Esophagus squamous epithelium (tissue), 5 donors: ENCODE measurements around the gene KCNN3. TPM values are rescaled to one million over a fixed set of nuclear protein-coding genes. Genes with fewer than 3 reads are reported as not detected.

Experiments used
- DNase-seq: peaks from one replicate; lab custom pipeline; 2025; lab: John Stamatoyannopoulos, UW
- H3K27ac ChIP-seq, 4 donors: fragments of 200-600 bp; sonication (generic); one replicate each; pipeline ENCODE4 v1.5.1; 2016 to 2019; ENCODE audit warnings: mild to moderate bottlenecking in 1 of 4
- H3K27me3 ChIP-seq, 4 donors: fragments of 200-600 bp; sonication (generic); 1 replicate in 3 of 4; 2 replicates in 1 of 4; pipeline versions ENCODE4 v1.5.1 to v1.6.0; 2017 to 2021; ENCODE audit warnings: antibody characterized with exemption in 1 of 4
- H3K36me3 ChIP-seq, 3 donors: fragments of 200-600 bp; sonication (generic); one replicate each; pipeline ENCODE4 v1.5.1; 2016 to 2019
- H3K4me1 ChIP-seq, 3 donors: fragments of 200-600 bp; sonication (generic); one replicate each; pipeline ENCODE4 v1.5.1; 2017 to 2019
- H3K4me3 ChIP-seq, 4 donors: fragments of 200-600 bp; sonication (generic); 1 replicate in 3 of 4; 2 replicates in 1 of 4; pipeline ENCODE4 v1.5.1; 2016 to 2019; ENCODE audit warnings: mild to moderate bottlenecking in 2 of 4, moderate library complexity in 1 of 4
- H3K9me3 ChIP-seq, 3 donors: fragments of 200-600 bp; sonication (generic); one replicate each; pipeline ENCODE4 v1.5.1; 2016 to 2019
- CTCF ChIP-seq, 6 experiments: fragments of 450-650 bp in 4 of 6; fragments of 200-600 bp in 2 of 6; sonication (generic) in 2 of 6; IDR thresholded peaks; one replicate each; pipeline ENCODE4 v1.5.1; 2016 to 2019; ENCODE audit warnings: antibody characterized with exemption in 6 of 6, mild to moderate bottlenecking in 4 of 6, moderate library complexity in 4 of 6
- POLR2A ChIP-seq, 4 donors: fragments of 450-650 bp; IDR thresholded peaks; one replicate each; pipeline ENCODE4 v1.6.1; 2017; ENCODE audit warnings: antibody characterized with exemption in 4 of 4, mild to moderate bottlenecking in 4 of 4, moderate library complexity in 3 of 4
- WGBS, 2 donors: methylation state at CpG; one replicate each; pipeline ENCODE4 v1.1.5; 2018; 5-methylcytosine and 5-hydroxymethylcytosine counted together
- intact Hi-C: fragments of 100-400 bp; cut with DNase I; formaldehyde crosslinking; loops from one replicate; pipeline ENCODE4 v1.15.0; 2022
- total RNA-seq, 4 donors: library from RNA; depleted of rRNA; stranded (reverse); fragments of >200 nt; gene quantifications; one replicate each; pipeline ENCODE4 v1.1.0, GENCODE V29; 2016
- donor health status: DM: yes; HTN: yes; CAD: no.

The KCNN3 gene
- total RNA-seq, 4 donors from 2014 or later, result 0.08 to 1.7 (median 0.50) TPM

DNA sequence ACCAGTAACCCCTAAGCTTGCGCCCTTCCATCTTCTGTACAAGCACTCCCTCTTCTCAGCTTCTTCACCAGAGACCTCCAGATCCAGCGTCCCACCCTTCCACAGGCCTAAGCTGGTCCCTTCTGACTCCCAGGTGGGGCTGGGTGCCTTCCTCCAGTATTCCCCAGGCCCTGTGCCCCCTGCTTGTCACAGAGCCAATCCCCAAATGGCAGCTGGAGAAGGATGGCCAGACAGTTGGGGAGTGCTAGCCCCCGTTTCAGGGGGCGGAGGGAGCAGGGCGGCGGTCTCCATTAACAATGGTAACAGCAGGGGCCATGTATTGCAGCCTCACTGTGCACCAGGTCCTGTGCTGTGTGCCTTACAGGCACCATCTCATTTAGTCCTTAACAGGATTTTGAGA is 85.7 kb downstream of the KCNN3 start:
- H3K4me1 ChIP-seq, result peaks cover 0 to 16% (median 0%) of the 10 kb centered on the region in 3 donors
- H3K9me3 ChIP-seq, result no peaks in the 10 kb centered on the region
- no peak for TF ChIP-seq CTCF (IDR thresholded peaks at IDR 0.05)
- no peak for TF ChIP-seq POLR2A (IDR thresholded peaks at IDR 0.05)
- 87 to 100% methylated on average over 2 to 6 of the region's 6 CpGs for WGBS, 2 donors
- DNase-seq, result no peak
- H3K36me3 ChIP-seq, result no peaks in the 10 kb centered on the region
- peak overlapping the region in 2 of 4 donors; percentile 29 to 49 for H3K27ac ChIP-seq
- H3K27me3 ChIP-seq, result no peaks in the 10 kb centered on the region
- intact Hi-C loops, result no loop called here
- H3K4me3 ChIP-seq, result no peak overlapping the region

- Histone ChIP-seq H3K4me3 (no peak overlapping the region), H3K27ac (peak overlapping the region in 2 of 4 donors; percentile 29 to 49), H3K36me3 (no peaks in the 10 kb centered on the region), H3K4me1 (peaks cover 0 to 16% (median 0%) of the 10 kb centered on the region in 3 donors), H3K9me3 (peaks cover 0 to 4% (median 1%) of the 10 kb centered on the region in 3 donors), H3K27me3 (no peaks in the 10 kb centered on the region)
- TF ChIP-seq POLR2A (IDR thresholded peaks at IDR 0.05) (no peak), CTCF (IDR thresholded peaks at IDR 0.05) (no peak)
- WGBS, 2 donors, result 80 to 86% methylated on average over 3 of the region's 3 CpGs
- DNase-seq, result no peak
- intact Hi-C loops, result no loop called here
Observed at GRCh38 chr1:154783976-154784375, 86.1 kb downstream of the KCNN3 start.

GRCh38 chr1:154780541-154780940 is 89.5 kb downstream of the KCNN3 start:
- DNase-seq, result no peak
- Histone ChIP-seq H3K9me3 (peaks cover 0 to 7% (median 5%) of the 10 kb centered on the region in 3 donors), H3K27ac (no peak overlapping the region), H3K4me3 (no peak overlapping the region), H3K27me3 (peaks cover 0 to 8% (median 0%) of the 10 kb centered on the region in 4 donors), H3K36me3 (no peaks in the 10 kb centered on the region), H3K4me1 (peaks cover 0 to 16% (median 0%) of the 10 kb centered on the region in 3 donors)
- TF ChIP-seq POLR2A (IDR thresholded peaks at IDR 0.05) (no peak), CTCF (IDR thresholded peaks at IDR 0.05) (no peak)
- intact Hi-C loops, result no loop called here
- 87 to 92% methylated on average over 3 of the region's 3 CpGs for WGBS, 2 donors

GRCh38 chr1:154779551-154780189 is 90.4 kb downstream of the KCNN3 start:
- 88 to 89% methylated on average over 6 to 9 of the region's 9 CpGs for WGBS, 2 donors
- TF ChIP-seq POLR2A (IDR thresholded peaks at IDR 0.05), result no peak
- TF ChIP-seq CTCF (IDR thresholded peaks at IDR 0.05), result no peak
- Histone ChIP-seq H3K9me3 (peaks cover 0 to 7% (median 5%) of the 10 kb centered on the region in 3 donors), H3K36me3 (no peaks in the 10 kb centered on the region), H3K27me3 (peaks cover 0 to 8% (median 0%) of the 10 kb centered on the region in 4 donors), H3K4me3 (no peak overlapping the region), H3K27ac (no peak overlapping the region), H3K4me1 (peaks cover 0 to 14% (median 0%) of the 10 kb centered on the region in 3 donors)
- DNase-seq, result no peak
- intact Hi-C loops, result no loop called here

DNA sequence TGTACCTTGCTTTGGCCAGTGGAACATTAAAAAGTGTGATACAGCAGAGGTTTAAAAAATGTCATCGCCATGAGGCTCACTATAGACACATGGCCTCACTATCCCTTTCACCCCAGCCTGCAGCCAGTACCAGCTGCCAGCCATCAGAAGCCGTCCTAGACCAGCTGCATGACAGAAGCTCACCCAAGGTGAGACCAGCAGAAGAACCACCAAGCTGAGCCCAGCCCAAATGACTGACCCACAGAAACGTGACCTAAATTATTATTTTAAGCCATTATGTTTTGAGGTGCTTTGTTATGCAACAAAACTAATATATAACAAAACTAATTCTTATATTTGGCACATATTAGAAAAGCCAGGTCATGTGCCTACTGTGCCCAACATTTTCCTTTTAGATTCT is 91.1 kb downstream of the KCNN3 start:
- whole genome bisulfite sequencing, 2 donors, result 88 to 91% methylated on average over 2 to 3 of the region's 3 CpGs
- Histone ChIP-seq H3K4me3 (no peak overlapping the region), H3K27ac (no peak overlapping the region), H3K4me1 (peaks cover 0 to 8% (median 0%) of the 10 kb centered on the region in 3 donors), H3K9me3 (peaks cover 0 to 7% (median 5%) of the 10 kb centered on the region in 3 donors), H3K36me3 (no peaks in the 10 kb centered on the region), H3K27me3 (peaks cover 0 to 8% (median 0%) of the 10 kb centered on the region in 4 donors)
- intact Hi-C loops, result no loop called here
- no peak for DNase-seq
- no peak for TF ChIP-seq CTCF (IDR thresholded peaks at IDR 0.05)
- no peak for TF ChIP-seq POLR2A (IDR thresholded peaks at IDR 0.05)
